HEK293 (cell line): ENCODE measurements around the gene ERF.

Experiments used
- CTCF ChIA-PET: fragments of 350-600 bp; formaldehyde crosslinking; extraction: SDS; loops from one replicate; lab custom pipeline; 2021; ENCODE audit warnings: antibody characterized with exemption; lab: Yijun Ruan, JAX
- POLR2A ChIA-PET: fragments of 300-600 bp; formaldehyde crosslinking; extraction: SDS; loops from one replicate; lab custom pipeline; 2020; ENCODE audit warnings: antibody characterized with exemption, inconsistent platforms; lab: Yijun Ruan, JAX
- H3K27ac ChIP-seq: fragments of 200-500 bp; sonication (Bioruptor generic); 2 replicates; pipeline ENCODE4 v1.5.1; 2014; ENCODE audit warnings: low read depth, low read length, control low read depth, inconsistent platforms; ENCODE audit errors: extremely low read depth
- H3K36me3 ChIP-seq, 2 experiments: fragments of 200-500 bp in 1 of 2; sonication (Bioruptor generic) in 1 of 2; 1 replicate in 1 of 2; 2 replicates in 1 of 2; pipeline ENCODE4 v1.5.1; 2014 to 2017; ENCODE audit warnings: inconsistent platforms in 2 of 2, low read length in 2 of 2; ENCODE audit not compliant: control insufficient read depth in 2 of 2, insufficient read depth in 1 of 2
- H3K4me1 ChIP-seq: fragments of 200-500 bp; sonication (Bioruptor generic); 2 replicates; pipeline ENCODE4 v1.5.1; 2014; ENCODE audit warnings: mild to moderate bottlenecking, low read length, inconsistent platforms; ENCODE audit not compliant: control insufficient read depth, insufficient read depth
- H3K4me3 ChIP-seq: 2 replicates; pipeline ENCODE4 v1.5.1; 2011; ENCODE audit warnings: low read depth, mild to moderate bottlenecking, control low read depth, low read length, moderate library complexity
- H3K9me3 ChIP-seq: fragments of 200-500 bp; sonication (Bioruptor generic); 2 replicates; pipeline ENCODE4 v1.5.1; 2014; ENCODE audit warnings: low read depth, low read length, inconsistent platforms; ENCODE audit not compliant: control insufficient read depth, insufficient read depth
- EGR2 ChIP-seq: fragments of 450-650 bp; formaldehyde crosslinking; IDR thresholded peaks from 2 replicates; pipeline ENCODE4 v1.5.1; 2016; ENCODE audit warnings: low read depth, missing biosample characterization, missing genetic modification characterization
- FEZF1 ChIP-seq: fragments of 450-650 bp; formaldehyde crosslinking; IDR thresholded peaks from 2 replicates; pipeline ENCODE4 v1.5.1; 2016; ENCODE audit warnings: missing biosample characterization, missing genetic modification characterization
- IKZF3 ChIP-seq: fragments of 450-650 bp; IDR thresholded peaks from 2 replicates; pipeline ENCODE4 v1.5.0; 2018; ENCODE audit warnings: missing biosample characterization, mild to moderate bottlenecking, missing genetic modification characterization, moderate library complexity
- KLF7 ChIP-seq: fragments of 450-650 bp; formaldehyde crosslinking; IDR thresholded peaks from 2 replicates; pipeline ENCODE4 v1.5.1; 2016; ENCODE audit warnings: missing biosample characterization, missing genetic modification characterization, borderline replicate concordance
- MYNN ChIP-seq: fragments of 450-650 bp; formaldehyde crosslinking; IDR thresholded peaks from 2 replicates; pipeline ENCODE4 v1.5.1; 2016; ENCODE audit warnings: missing biosample characterization, missing genetic modification characterization, borderline replicate concordance
- TRIM28 ChIP-seq: IDR thresholded peaks from 2 replicates; pipeline ENCODE4 v1.6.1; 2011; ENCODE audit warnings: low read length, control low read depth, borderline replicate concordance
- ZBTB11 ChIP-seq: fragments of 450-650 bp; formaldehyde crosslinking; conservative IDR thresholded peaks from 2 replicates; pipeline ENCODE4 v1.5.1; 2016; ENCODE audit warnings: low read depth, missing biosample characterization, missing genetic modification characterization
- ZBTB20 ChIP-seq: fragments of 450-650 bp; formaldehyde crosslinking; IDR thresholded peaks from 2 replicates; pipeline ENCODE4 v1.5.1; 2016; ENCODE audit warnings: missing biosample characterization, missing genetic modification characterization
- ZBTB6 ChIP-seq: fragments of 450-650 bp; formaldehyde crosslinking; IDR thresholded peaks from 2 replicates; pipeline ENCODE4 v1.5.1; 2017; ENCODE audit warnings: missing biosample characterization, missing genetic modification characterization
- ZBTB8A ChIP-seq: fragments of 450-650 bp; formaldehyde crosslinking; IDR thresholded peaks from 2 replicates; pipeline ENCODE4 v1.5.1; 2016; ENCODE audit warnings: missing biosample characterization, missing genetic modification characterization
- ZNF121 ChIP-seq: fragments of 450-650 bp; formaldehyde crosslinking; IDR thresholded peaks from 2 replicates; pipeline ENCODE4 v1.5.1; 2016; ENCODE audit warnings: missing biosample characterization, missing genetic modification characterization
- ZNF214 ChIP-seq: fragments of 450-650 bp; formaldehyde crosslinking; IDR thresholded peaks from 2 replicates; pipeline ENCODE4 v1.5.1; 2017; ENCODE audit warnings: missing biosample characterization, mild to moderate bottlenecking, missing genetic modification characterization, borderline replicate concordance
- ZNF280D ChIP-seq: fragments of 450-650 bp; formaldehyde crosslinking; IDR thresholded peaks from 2 replicates; pipeline ENCODE4 v1.5.1; 2016; ENCODE audit warnings: missing biosample characterization, missing genetic modification characterization
- ZNF350 ChIP-seq: fragments of 450-650 bp; formaldehyde crosslinking; IDR thresholded peaks from 2 replicates; pipeline ENCODE4 v1.5.0; 2017; ENCODE audit warnings: missing biosample characterization, mild to moderate bottlenecking, missing genetic modification characterization
- ZNF501 ChIP-seq: fragments of 450-650 bp; formaldehyde crosslinking; IDR thresholded peaks from 2 replicates; pipeline ENCODE4 v1.5.1; 2016; ENCODE audit warnings: missing biosample characterization, missing genetic modification characterization
- ZNF510 ChIP-seq: fragments of 450-650 bp; formaldehyde crosslinking; IDR thresholded peaks from 2 replicates; pipeline ENCODE4 v1.5.1; 2018; ENCODE audit warnings: mild to moderate bottlenecking, missing genetic modification characterization, missing biosample characterization; ENCODE audit not compliant: insufficient replicate concordance
- ZNF600 ChIP-seq: fragments of 450-650 bp; formaldehyde crosslinking; IDR thresholded peaks from 2 replicates; pipeline ENCODE4 v1.5.1; 2016; ENCODE audit warnings: missing biosample characterization, missing genetic modification characterization
- ZNF830 ChIP-seq: fragments of 450-650 bp; IDR thresholded peaks from 2 replicates; pipeline ENCODE4 v1.5.0; 2018; ENCODE audit warnings: missing biosample characterization, missing genetic modification characterization, low read depth, mild to moderate bottlenecking, moderate library complexity
- TF ChIP-seq, protein P1 (sequence below): fragments of 450-650 bp; formaldehyde crosslinking; IDR thresholded peaks from 2 replicates; pipeline ENCODE4 v1.5.1; 2016; ENCODE audit warnings: missing biosample characterization, missing genetic modification characterization
- TF ChIP-seq, protein P2 (sequence below): fragments of 450-650 bp; formaldehyde crosslinking; IDR thresholded peaks from 2 replicates; pipeline ENCODE4; 2016; ENCODE audit warnings: missing biosample characterization, missing genetic modification characterization

ERF gene

DNA sequence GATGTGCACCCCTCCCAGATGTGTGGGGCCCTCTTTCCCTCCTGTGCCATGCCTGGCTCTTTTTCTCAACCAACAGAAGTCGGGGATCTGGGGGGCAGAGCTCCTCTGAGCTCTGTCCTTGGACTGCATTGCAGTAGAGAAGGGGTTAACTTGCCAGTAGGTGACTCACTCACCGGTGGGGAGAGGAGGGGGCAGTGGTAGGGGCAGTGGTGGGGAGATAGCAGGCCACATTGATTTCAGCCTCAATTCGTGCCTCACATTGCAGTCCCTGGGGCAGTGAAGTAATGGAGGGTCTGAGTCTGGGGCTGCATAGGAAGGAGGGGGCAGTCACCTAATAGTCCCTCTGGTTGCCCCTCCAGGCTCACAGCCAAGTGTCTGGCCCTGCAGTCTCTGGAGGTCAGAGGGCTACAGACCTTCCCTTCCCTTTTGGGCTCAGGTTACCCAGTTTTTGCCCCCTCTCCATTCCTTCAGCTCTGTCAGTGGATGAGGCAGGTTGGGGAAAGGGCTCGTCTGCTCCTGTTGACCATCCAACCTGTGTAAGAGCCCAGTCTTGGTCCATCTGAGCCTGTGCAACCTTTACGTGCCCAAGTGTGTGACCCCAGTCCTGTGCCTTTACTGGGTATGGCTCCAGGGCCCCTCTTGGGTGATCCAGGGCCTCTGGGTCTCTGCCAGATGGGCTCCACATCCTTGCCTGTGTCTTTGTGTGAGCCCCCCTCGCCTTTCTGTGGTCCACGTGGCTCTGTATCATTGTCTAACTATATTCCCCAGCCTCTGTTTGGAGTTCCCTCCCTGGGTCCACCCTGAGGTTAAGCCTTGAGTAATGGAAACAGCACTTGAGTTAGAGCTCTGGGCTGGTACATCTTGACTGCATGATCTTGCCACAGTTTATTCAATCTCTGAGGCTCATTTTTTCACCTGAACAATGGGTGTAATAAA is 27.2 kb upstream of the ERF start (continued):
- TF ChIP-seq ZNF214 (tag by site-specific recombination): no peak
- no peak for TF ChIP-seq MYNN (tag by site-specific recombination)
- no peak for TF ChIP-seq ZNF510 (tag by site-specific recombination)
- TF ChIP-seq, protein P1, sequence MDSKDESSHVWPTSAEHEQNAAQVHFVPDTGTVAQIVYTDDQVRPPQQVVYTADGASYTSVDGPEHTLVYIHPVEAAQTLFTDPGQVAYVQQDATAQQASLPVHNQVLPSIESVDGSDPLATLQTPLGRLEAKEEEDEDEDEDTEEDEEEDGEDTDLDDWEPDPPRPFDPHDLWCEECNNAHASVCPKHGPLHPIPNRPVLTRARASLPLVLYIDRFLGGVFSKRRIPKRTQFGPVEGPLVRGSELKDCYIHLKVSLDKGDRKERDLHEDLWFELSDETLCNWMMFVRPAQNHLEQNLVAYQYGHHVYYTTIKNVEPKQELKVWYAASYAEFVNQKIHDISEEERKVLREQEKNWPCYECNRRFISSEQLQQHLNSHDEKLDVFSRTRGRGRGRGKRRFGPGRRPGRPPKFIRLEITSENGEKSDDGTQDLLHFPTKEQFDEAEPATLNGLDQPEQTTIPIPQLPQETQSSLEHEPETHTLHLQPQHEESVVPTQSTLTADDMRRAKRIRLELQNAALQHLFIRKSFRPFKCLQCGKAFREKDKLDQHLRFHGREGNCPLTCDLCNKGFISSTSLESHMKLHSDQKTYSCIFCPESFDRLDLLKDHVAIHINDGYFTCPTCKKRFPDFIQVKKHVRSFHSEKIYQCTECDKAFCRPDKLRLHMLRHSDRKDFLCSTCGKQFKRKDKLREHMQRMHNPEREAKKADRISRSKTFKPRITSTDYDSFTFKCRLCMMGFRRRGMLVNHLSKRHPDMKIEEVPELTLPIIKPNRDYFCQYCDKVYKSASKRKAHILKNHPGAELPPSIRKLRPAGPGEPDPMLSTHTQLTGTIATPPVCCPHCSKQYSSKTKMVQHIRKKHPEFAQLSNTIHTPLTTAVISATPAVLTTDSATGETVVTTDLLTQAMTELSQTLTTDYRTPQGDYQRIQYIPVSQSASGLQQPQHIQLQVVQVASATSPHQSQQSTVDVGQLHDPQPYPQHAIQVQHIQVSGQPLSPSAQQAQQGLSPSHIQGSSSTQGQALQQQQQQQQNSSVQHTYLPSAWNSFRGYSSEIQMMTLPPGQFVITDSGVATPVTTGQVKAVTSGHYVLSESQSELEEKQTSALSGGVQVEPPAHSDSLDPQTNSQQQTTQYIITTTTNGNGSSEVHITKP (tag by site-specific recombination): peak; percentile 88
- TF ChIP-seq ZNF350 (tag by site-specific recombination): no peak
- peak; percentile 36; the same call in 1 of the 2 replicates for TF ChIP-seq ZNF501 (tag by site-specific recombination)
- TF ChIP-seq FEZF1 (tag by site-specific recombination): no peak
- no peak for TF ChIP-seq ZNF280D (tag by site-specific recombination)
- TF ChIP-seq ZBTB6 (tag by site-specific recombination): peak; percentile 42; the same call in 1 of the 2 replicates
- TF ChIP-seq TRIM28: no peak
- no peak for TF ChIP-seq ZNF830
- TF ChIP-seq, all 188 proteins: peak for 41

DNA sequence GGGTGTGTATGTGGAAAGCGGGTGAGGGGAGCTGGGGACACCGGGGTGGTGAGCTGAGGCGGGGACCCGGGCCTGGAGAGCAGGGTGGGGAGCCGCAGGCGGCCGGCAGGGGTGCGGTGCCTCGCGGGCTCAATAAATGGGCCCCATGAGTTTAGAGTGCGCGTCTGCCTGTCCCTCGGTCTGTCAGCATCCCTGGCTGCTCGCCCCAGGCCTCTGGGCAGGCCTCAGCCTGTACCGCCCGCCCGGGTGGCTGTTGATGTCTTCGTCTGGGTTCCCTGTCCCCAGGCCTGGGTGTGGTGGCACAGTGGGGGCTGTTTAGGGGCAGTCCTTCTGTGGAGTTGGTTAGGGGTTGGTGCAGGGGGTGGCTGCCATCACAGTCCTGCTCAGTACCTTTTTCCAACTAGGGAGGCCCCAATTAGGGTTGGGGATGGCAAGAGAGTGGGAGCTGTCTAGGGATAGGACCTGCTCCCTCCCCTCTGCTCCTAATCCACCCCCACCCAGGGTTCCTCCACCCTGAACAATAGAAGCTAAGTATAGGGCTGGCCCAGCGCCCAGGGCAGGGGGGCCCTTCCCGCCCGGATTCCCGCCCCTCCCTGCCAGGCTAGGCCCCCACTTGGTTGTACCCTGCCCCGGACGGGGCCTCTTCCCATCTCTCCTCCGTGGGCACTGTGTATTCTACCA is 26.4 kb upstream of the ERF start:
- peaks cover 0 to 1% of the 10 kb centered on the region in 2 experiments; a peak in 1 of 3 replicates for H3K36me3 ChIP-seq
- no peaks in the 10 kb centered on the region for H3K9me3 ChIP-seq
- H3K4me1 ChIP-seq: peaks cover 56% of the 10 kb centered on the region
- peak overlapping the region; percentile 23 for H3K4me3 ChIP-seq
- ChIA-PET CTCF (interaction anchor here (0.6 to 7.5 kb wide), 9 partner anchors 11 to 166 kb away, joined by 3 to 276 read pairs (median 4); partner anchors contain the start of genes CIC and GSK3A), POLR2A (interaction anchor here (0.7 to 12.3 kb wide), 7 partner anchors 12 to 322 kb away, joined by 3 to 242 read pairs (median 4); partner anchors contain the start of genes GSK3A and RABAC1)
- H3K27ac ChIP-seq: peak overlapping the region; percentile 89
- TF ChIP-seq KLF7 (tag by site-specific recombination) (peak; percentile 99; the same call in 1 of the 2 replicates), ZBTB8A (peak; percentile 76), IKZF3 (tag by site-specific recombination) (peak; percentile 71), ZBTB11 (tag by site-specific recombination) (peak; percentile 45), ZNF600 (tag by site-specific recombination) (peak; percentile 79), FEZF1 (tag by site-specific recombination) (0 out of 2 replicates have a peak, but pooled peaks have one; percentile 10), ZNF501 (tag by site-specific recombination) (0 out of 2 replicates have a peak, but pooled peaks have one; percentile 0), ZNF121 (tag by site-specific recombination) (no peak), EGR2 (0 out of 2 replicates have a peak, but pooled peaks have one; percentile 4), ZBTB20 (peak; percentile 89; the same call in 1 of the 2 replicates)
- TF ChIP-seq, protein P2, sequence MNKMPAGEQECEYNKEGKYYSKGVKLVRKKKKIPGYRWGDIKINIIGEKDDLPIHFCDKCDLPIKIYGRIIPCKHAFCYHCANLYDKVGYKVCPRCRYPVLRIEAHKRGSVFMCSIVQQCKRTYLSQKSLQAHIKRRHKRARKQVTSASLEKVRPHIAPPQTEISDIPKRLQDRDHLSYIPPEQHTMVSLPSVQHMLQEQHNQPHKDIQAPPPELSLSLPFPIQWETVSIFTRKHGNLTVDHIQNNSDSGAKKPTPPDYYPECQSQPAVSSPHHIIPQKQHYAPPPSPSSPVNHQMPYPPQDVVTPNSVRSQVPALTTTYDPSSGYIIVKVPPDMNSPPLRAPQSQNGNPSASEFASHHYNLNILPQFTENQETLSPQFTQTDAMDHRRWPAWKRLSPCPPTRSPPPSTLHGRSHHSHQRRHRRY: 0 out of 2 replicates have a peak, but pooled peaks have one; percentile 19
